Neural progenitor cell (in vitro differentiated cells): ENCODE results near the gene RNF26. TPM values are rescaled to one million over a fixed set of nuclear protein-coding genes. Genes with fewer than 3 reads are reported as not detected.
A peak's percentile ranks its signal among the peaks of the same experiment; 100 is the strongest.

Source experiments
- DNase-seq: peaks from one replicate; pipeline ENCODE4 v3.0.0-alpha.2; 2016; ENCODE audit warnings: low spot score
- H2AFZ ChIP-seq: fragments of 200-600 bp; sonication (generic); replicated peaks from 2 replicates; pipeline ENCODE4 v1.6.1; 2016; ENCODE audit warnings: antibody characterized with exemption
- H3F3A ChIP-seq: fragments of 200-600 bp; sonication (generic); 2 replicates; pipeline ENCODE4 v1.6.1; 2016; ENCODE audit warnings: antibody characterized with exemption, low read depth
- H3K27ac ChIP-seq: fragments of 200-600 bp; sonication (generic); 2 replicates; pipeline ENCODE4 v1.5.1; 2016; ENCODE audit warnings: mild to moderate bottlenecking
- H3K27me3 ChIP-seq: fragments of 200-600 bp; sonication (generic); 2 replicates; pipeline ENCODE4 v1.6.1; 2016; ENCODE audit warnings: mild to moderate bottlenecking, moderate library complexity
- H3K36me3 ChIP-seq: fragments of 200-600 bp; sonication (generic); 2 replicates; pipeline ENCODE4 v1.5.1; 2016
- H3K4me1 ChIP-seq: fragments of 200-600 bp; sonication (generic); 2 replicates; pipeline ENCODE4 v1.6.1; 2016; ENCODE audit warnings: mixed run types
- H3K4me2 ChIP-seq: fragments of 200-600 bp; sonication (generic); 2 replicates; pipeline ENCODE4 v1.6.1; 2016
- H3K4me3 ChIP-seq: fragments of 200-600 bp; sonication (generic); 2 replicates; pipeline ENCODE4 v1.5.1; 2016
- H3K79me2 ChIP-seq: fragments of 200-600 bp; sonication (generic); 2 replicates; pipeline ENCODE4 v1.6.1; 2016; ENCODE audit warnings: low read depth
- H3K9ac ChIP-seq: fragments of 200-600 bp; sonication (generic); 2 replicates; pipeline ENCODE4 v1.6.1; 2016
- H3K9me3 ChIP-seq: fragments of 200-600 bp; sonication (generic); 2 replicates; pipeline ENCODE4 v1.5.1; 2016; ENCODE audit warnings: low read depth
- H4K20me1 ChIP-seq: fragments of 200-600 bp; sonication (generic); 2 replicates; pipeline ENCODE4 v1.6.1; 2016; ENCODE audit warnings: low read depth
- H3K27ac Mint-ChIP-seq: 3 replicates; pipeline ENCODE4 v1.8.0; 2021; ENCODE audit warnings: mixed read lengths
- H3K27me3 Mint-ChIP-seq: 2 replicates; pipeline ENCODE4 v1.8.0; 2022; ENCODE audit warnings: low read depth, mild to moderate bottlenecking, inconsistent platforms, moderate library complexity, mixed read lengths; ENCODE audit not compliant: insufficient read depth
- H3K36me3 Mint-ChIP-seq: 3 replicates; pipeline ENCODE4 v1.8.0; 2021; ENCODE audit warnings: mixed read lengths
- H3K4me1 Mint-ChIP-seq: 3 replicates; pipeline ENCODE4 v1.8.0; 2021; ENCODE audit warnings: mixed read lengths
- H3K4me3 Mint-ChIP-seq: 3 replicates; pipeline ENCODE4 v1.8.0; 2021; ENCODE audit warnings: mild to moderate bottlenecking, moderate library complexity, mixed read lengths
- H3K9me3 Mint-ChIP-seq: 3 replicates; pipeline ENCODE4 v1.8.0; 2020; ENCODE audit warnings: mixed read lengths
- CTCF ChIP-seq: fragments of 200-600 bp; sonication (generic); IDR thresholded peaks from 2 replicates; pipeline ENCODE4 v1.5.1; 2017; ENCODE audit warnings: antibody characterized with exemption, mild to moderate bottlenecking
- EZH2 ChIP-seq: fragments of 200-600 bp; sonication (generic); IDR thresholded peaks from 2 replicates; pipeline ENCODE4 v1.6.1; 2017; ENCODE audit warnings: antibody characterized with exemption, mild to moderate bottlenecking, moderate library complexity
- EZH2phosphoT487 ChIP-seq: fragments of 200-600 bp; sonication (generic); IDR thresholded peaks from 2 replicates; pipeline ENCODE4 v1.6.1; 2017; ENCODE audit warnings: antibody characterized with exemption
- total RNA-seq: library from RNA; depleted of rRNA; stranded (reverse); fragments of >200 nt; gene quantifications from 2 replicates; pipeline ENCODE4 v1.2.3, GENCODE V29; 2015; ENCODE audit warnings: low replicate concordance

The RNF26 gene
- total RNA-seq, 1 donor from 2014 or later, result 17.1 TPM

- peaks cover 63% of the 10 kb centered on the region for H3K4me1 ChIP-seq
- DNase-seq, result no peak
- TF ChIP-seq EZH2phosphoT487, result no peak
- TF ChIP-seq EZH2, result no peak
- TF ChIP-seq CTCF, result no peak
- H3K36me3 Mint-ChIP-seq, result no peaks in the 10 kb centered on the region
- H3K9me3 ChIP-seq, result no peaks in the 10 kb centered on the region
- no peaks in the 10 kb centered on the region for H3K36me3 ChIP-seq
- H3K9ac ChIP-seq, result no peak overlapping the region
- no peak overlapping the region for H3K4me3 ChIP-seq
- peak overlapping the region; percentile 99 for H3K27ac Mint-ChIP-seq
- peak overlapping the region; percentile 89 for H3K4me2 ChIP-seq
- H4K20me1 ChIP-seq, result peaks cover 6% of the 10 kb centered on the region
- peak overlapping the region; percentile 68 for H3K4me3 Mint-ChIP-seq
- no peak overlapping the region for H3K27ac ChIP-seq
- H3K27me3 ChIP-seq, result peaks cover 30% of the 10 kb centered on the region
- H3K4me1 Mint-ChIP-seq, result peaks cover 52% of the 10 kb centered on the region
- H3K9me3 Mint-ChIP-seq, result no peaks in the 10 kb centered on the region
- no peaks in the 10 kb centered on the region for H3K79me2 ChIP-seq
- peaks cover 18% of the 10 kb centered on the region for H3K27me3 Mint-ChIP-seq
- H2AFZ ChIP-seq, result no peak overlapping the region
- peaks cover 53% of the 10 kb centered on the region for H3F3A ChIP-seq
These were observed 14.6 kb upstream of the RNF26 start for GRCh38 chr11:119319700-119320239.

GRCh38 chr11:119320240-119320775 is 14.0 kb upstream of the RNF26 start:
- H3K79me2 ChIP-seq, result no peaks in the 10 kb centered on the region
- peak overlapping the region; percentile 19 for H2AFZ ChIP-seq
- H3K4me2 ChIP-seq, result peak overlapping the region; percentile 89
- H3K4me3 ChIP-seq, result peak overlapping the region; percentile 48
- Mint-ChIP-seq H3K27ac (peak overlapping the region; percentile 99), H3K4me1 (peaks cover 51% of the 10 kb centered on the region), H3K4me3 (peak overlapping the region; percentile 69), H3K27me3 (peaks cover 18% of the 10 kb centered on the region), H3K9me3 (no peaks in the 10 kb centered on the region), H3K36me3 (no peaks in the 10 kb centered on the region)
- H3F3A ChIP-seq, result peaks cover 53% of the 10 kb centered on the region
- no peak overlapping the region for H3K27ac ChIP-seq
- peaks cover 6% of the 10 kb centered on the region for H4K20me1 ChIP-seq
- no peak for TF ChIP-seq EZH2phosphoT487
- no peak for TF ChIP-seq CTCF
- no peak for TF ChIP-seq EZH2
- peak; percentile 83 for DNase-seq
- no peaks in the 10 kb centered on the region for H3K36me3 ChIP-seq
- H3K27me3 ChIP-seq, result peaks cover 25% of the 10 kb centered on the region
- H3K9ac ChIP-seq, result no peak overlapping the region
- H3K4me1 ChIP-seq, result peaks cover 57% of the 10 kb centered on the region
- no peaks in the 10 kb centered on the region for H3K9me3 ChIP-seq

- H3K4me1 ChIP-seq, result peaks cover 51% of the 10 kb centered on the region
- H3K9me3 Mint-ChIP-seq, result no peaks in the 10 kb centered on the region
- no peak for TF ChIP-seq EZH2phosphoT487
- no peak for TF ChIP-seq CTCF
- no peak for TF ChIP-seq EZH2
- peak overlapping the region; percentile 48 for H3K4me3 ChIP-seq
- H3K9me3 ChIP-seq, result no peaks in the 10 kb centered on the region
- no peaks in the 10 kb centered on the region for H3K36me3 Mint-ChIP-seq
- H3K4me1 Mint-ChIP-seq, result peaks cover 47% of the 10 kb centered on the region
- H3K27ac Mint-ChIP-seq, result peak overlapping the region; percentile 88
- H3K4me2 ChIP-seq, result peak overlapping the region; percentile 89
- DNase-seq, result peak; percentile 71
- H3K36me3 ChIP-seq, result no peaks in the 10 kb centered on the region
- no peaks in the 10 kb centered on the region for H3K79me2 ChIP-seq
- H3K27me3 Mint-ChIP-seq, result peaks cover 14% of the 10 kb centered on the region
- peak overlapping the region; percentile 19 for H2AFZ ChIP-seq
- H3F3A ChIP-seq, result peaks cover 53% of the 10 kb centered on the region
- H3K4me3 Mint-ChIP-seq, result peak overlapping the region; percentile 69
- no peak overlapping the region for H3K27ac ChIP-seq
- no peak overlapping the region for H3K9ac ChIP-seq
- H4K20me1 ChIP-seq, result peaks cover 3% of the 10 kb centered on the region
- peaks cover 18% of the 10 kb centered on the region for H3K27me3 ChIP-seq
These were observed 13.4 kb upstream of the RNF26 start for GRCh38 chr11:119320776-119321524.
